HepG2 (cell line): ENCODE data around the gene ADIPOR2.
"Not testable (repeated sequence)": the region's sequence is repeated elsewhere in the genome, so short reads cannot be mapped to it uniquely, and the experiment has no call there.

ENCODE experiments used
- BRCA1 ChIP-seq: sonication (generic); formaldehyde crosslinking; IDR thresholded peaks from 2 replicates; pipeline ENCODE4 v1.4.0; 2020; ENCODE audit warnings: missing genetic modification reagents
- CTCF ChIP-seq: sonication (generic); formaldehyde crosslinking; IDR thresholded peaks from 2 replicates; pipeline ENCODE4 v1.5.0; 2020; ENCODE audit warnings: mild to moderate bottlenecking, missing genetic modification reagents, moderate library complexity
- E2F5 ChIP-seq: sonication (generic); formaldehyde crosslinking; conservative IDR thresholded peaks from 2 replicates; pipeline ENCODE4 v1.4.0; 2020; ENCODE audit warnings: missing genetic modification reagents
- ESRRA ChIP-seq: sonication (generic); formaldehyde crosslinking; IDR thresholded peaks from 2 replicates; pipeline ENCODE4 v1.5.1; 2020; ENCODE audit warnings: mild to moderate bottlenecking, low read depth, missing genetic modification reagents
- JUND ChIP-seq: sonication (generic); formaldehyde crosslinking; IDR thresholded peaks from 2 replicates; pipeline ENCODE4 v1.8.0; 2022; ENCODE audit warnings: mild to moderate bottlenecking, missing genetic modification reagents
- KLF12 ChIP-seq: sonication (generic); formaldehyde crosslinking; IDR thresholded peaks from 2 replicates; pipeline ENCODE4 v1.4.0; 2020; ENCODE audit warnings: missing genetic modification reagents, borderline replicate concordance
- MAX ChIP-seq: IDR thresholded peaks from 2 replicates; pipeline ENCODE4 v1.6.1; 2012; ENCODE audit warnings: inconsistent platforms
- MXD3 ChIP-seq: IDR thresholded peaks from 2 replicates; pipeline ENCODE4 v1.6.1; 2016; ENCODE audit warnings: mild to moderate bottlenecking, missing biosample characterization, missing genetic modification reagents
- POLR2A ChIP-seq, 2 experiments: IDR thresholded peaks; 2 replicates each; pipeline ENCODE4 v1.6.1; 2011; ENCODE audit warnings: low read depth in 2 of 2, low read length in 2 of 2, mild to moderate bottlenecking in 1 of 2, moderate library complexity in 1 of 2; ENCODE audit not compliant: insufficient read depth in 1 of 2
- PRDM15 ChIP-seq: sonication (generic); formaldehyde crosslinking; IDR thresholded peaks from 2 replicates; pipeline ENCODE4 v1.4.0; 2020; ENCODE audit warnings: missing genetic modification reagents
- TBL1XR1 ChIP-seq: fragments of 150-350 bp; IDR thresholded peaks from 2 replicates; pipeline ENCODE4 v1.6.1; 2014; ENCODE audit warnings: borderline replicate concordance, low read length; ENCODE audit not compliant: partially characterized antibody
- ZNF263 ChIP-seq: sonication (generic); formaldehyde crosslinking; IDR thresholded peaks from 2 replicates; pipeline ENCODE4 v1.4.0; 2020; ENCODE audit warnings: missing genetic modification reagents
- ZNF781 ChIP-seq: sonication (generic); formaldehyde crosslinking; IDR thresholded peaks from 2 replicates; pipeline ENCODE4 v1.5.1; 2020; ENCODE audit warnings: borderline replicate concordance, mild to moderate bottlenecking, missing genetic modification reagents; ENCODE audit errors: not compliant biosample characterization
- ZZZ3 ChIP-seq: sonication (generic); formaldehyde crosslinking; IDR thresholded peaks from 2 replicates; pipeline ENCODE4 v1.4.0; 2020; ENCODE audit warnings: missing genetic modification reagents, mild to moderate bottlenecking, borderline replicate concordance

- TF ChIP-seq PRDM15; TBL1XR1; BRCA1 (CRISPR knock-in tag); POLR2A (IDR thresholded peaks at IDR 0.05; ENCODE audit: insufficient read depth in 1 of 2, low read depth in 2 of 2, low read length in 2 of 2); JUND; ZNF263 (CRISPR knock-in tag); E2F5 (CRISPR knock-in tag); KLF12 (CRISPR knock-in tag); ESRRA (CRISPR knock-in tag); MAX; MXD3 (CRISPR knock-in tag); ZNF781; ZZZ3; CTCF (CRISPR knock-in tag): not testable (repeated sequence)
These were observed 24.6 kb downstream of the ADIPOR2 start for GRCh38 chr12:1715459-1715858.
